Measurements from ENCODE around the gene EIF4E1B.

GRCh38 chr5:176621661-176622079 is 8.8 kb upstream of the EIF4E1B start:
- TF ChIP-seq CTCF (conservative IDR thresholded peaks at IDR 0.05 in 1 of 2, IDR thresholded peaks at IDR 0.05 in 1 of 2; ENCODE audit: low read depth in 1 of 2, low read length in 2 of 2) (no peak), EZH2 (IDR thresholded peaks at IDR 0.05; ENCODE audit: low read length, missing control alignments) (no peak)
